Sciatic nerve (tissue), 2 donors: ENCODE data around the gene PTPRD. TPM values are rescaled to one million over a fixed set of nuclear protein-coding genes. Genes with fewer than 3 reads are reported as not detected.

ENCODE experiments used
- ATAC-seq: fragments of 200-7000 bp; cut with Tn5 transposase; one replicate; pipeline ENCODE4 v1.9.1; 2020; ENCODE audit warnings: mild to moderate bottlenecking, moderate library complexity
- DNase-seq: peaks from one replicate; pipeline ENCODE4 v3.0.0-alpha.2; 2020; ENCODE audit warnings: low spot score
- intact Hi-C: fragments of 100-400 bp; cut with DNase I; formaldehyde crosslinking; loops from one replicate; pipeline ENCODE4 v1.14.2; 2022
- total RNA-seq: library from RNA; stranded (reverse); fragmentation: NEBNext Ultra II Directional; extraction: Animal tissue kit (Norgen Biotek cat#: 25700); gene quantifications from one replicate; pipeline ENCODE4 v1.2.1, GENCODE V29; 2021
- donor health status: DM: no; HTN: no; CAD: no.
- donor health status: DM: no; HTN: no; CAD: no.

Gene PTPRD
- total RNA-seq, 1 donor from 2014 or later = 4.7 TPM

DNA sequence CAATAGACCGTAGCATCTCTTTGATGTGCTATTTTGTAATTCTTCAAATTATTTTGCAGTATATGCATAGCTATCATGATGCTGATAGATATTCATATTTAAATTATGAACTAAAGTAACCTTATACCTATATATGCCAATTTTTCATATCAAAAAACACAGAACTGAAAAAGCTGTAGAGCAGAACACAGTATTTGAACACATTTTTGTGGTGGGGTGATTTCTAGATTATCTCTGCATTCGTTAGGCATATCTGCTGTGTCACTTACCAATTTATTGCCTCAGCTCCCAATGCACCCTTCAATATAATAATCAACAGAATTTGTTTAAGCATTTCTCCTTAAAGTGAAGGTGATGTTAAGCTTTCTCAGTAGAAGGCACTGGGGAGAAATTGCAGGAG is 998.2 kb downstream of the PTPRD start:
- intact Hi-C loops = no loop called here
- ATAC-seq (no peak), DNase-seq (no peak)

DNA sequence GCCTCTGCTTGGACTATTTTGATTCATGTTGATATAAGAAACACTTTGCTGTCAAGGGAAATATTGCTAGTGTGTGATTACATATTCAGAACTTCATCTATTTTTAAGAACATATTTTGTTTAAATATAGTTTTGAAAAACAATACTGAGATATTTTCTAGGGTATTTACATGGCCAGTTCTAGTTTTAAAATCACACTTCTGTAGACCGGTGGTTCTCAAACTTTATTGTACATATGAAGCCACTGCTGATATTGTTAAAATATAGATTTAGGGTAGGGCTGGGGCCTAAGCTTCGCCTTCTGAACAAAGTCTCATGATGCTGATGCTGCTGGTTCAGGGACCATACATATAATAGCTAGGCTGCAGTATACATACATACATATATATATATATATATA is 1000.0 kb downstream of the PTPRD start:
- no peak for DNase-seq
- no peak for ATAC-seq
- intact Hi-C loops = no loop called here

DNA sequence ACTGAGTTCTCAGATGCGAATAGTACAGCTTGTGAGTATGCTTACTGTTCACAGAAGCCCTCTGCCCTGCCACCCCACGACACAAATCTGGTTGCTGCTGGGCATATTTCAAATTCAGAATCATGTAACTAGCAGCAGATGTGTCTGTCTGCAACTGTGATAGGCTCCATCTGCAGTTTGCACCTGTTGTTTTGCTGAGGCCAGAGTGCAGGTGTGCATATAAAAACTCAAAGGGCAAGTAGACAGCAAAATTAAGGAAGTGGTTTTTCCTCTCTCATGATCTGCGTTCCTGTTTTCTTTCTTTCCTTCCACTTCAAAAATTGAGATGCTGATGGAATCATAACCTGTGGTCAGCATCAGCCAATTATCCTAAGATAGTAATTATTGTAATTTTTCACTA is 1000.5 kb downstream of the PTPRD start:
- no peak for DNase-seq
- intact Hi-C loops = no loop called here
- ATAC-seq = no peak

DNA sequence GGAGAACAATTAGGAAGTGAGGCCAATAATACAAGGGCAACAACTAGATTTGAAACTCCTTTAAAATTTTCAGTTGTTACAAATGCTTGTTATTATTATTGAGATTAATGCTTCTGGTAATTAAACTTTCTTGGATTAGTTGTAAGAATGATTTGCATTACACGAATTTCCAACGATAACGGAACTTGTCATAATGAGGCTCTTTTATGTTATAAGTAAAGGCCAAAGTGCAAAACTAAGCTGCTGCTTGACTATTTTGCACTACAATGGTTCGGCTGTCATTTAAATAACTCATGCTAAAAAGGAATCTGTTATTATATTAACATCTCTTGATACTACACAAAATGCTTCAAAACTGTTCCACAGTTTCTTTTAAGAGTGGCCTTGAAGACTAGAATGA is 1007.1 kb downstream of the PTPRD start:
- intact Hi-C loops = no loop called here
- DNase-seq (no peak), ATAC-seq (no peak)

DNA sequence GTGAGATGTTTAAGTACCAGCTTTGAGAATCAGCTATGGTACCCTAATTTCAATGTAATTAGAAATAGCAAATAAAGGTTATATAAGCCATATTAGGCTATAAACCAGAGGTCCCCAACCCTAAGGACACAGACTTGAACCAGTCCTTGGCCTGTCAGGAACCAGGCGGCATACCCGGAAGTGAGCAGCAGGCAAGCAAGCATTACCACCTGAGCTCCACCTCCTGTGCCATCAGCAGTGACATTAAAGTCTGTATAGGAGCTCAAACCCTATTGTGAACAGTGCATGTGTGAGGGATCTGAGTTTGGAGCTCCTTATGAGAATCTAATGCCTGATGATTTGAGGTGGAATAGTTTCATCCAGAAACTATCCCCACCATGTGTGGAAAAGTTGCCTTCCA is 1009.5 kb downstream of the PTPRD start:
- no peak for ATAC-seq
- intact Hi-C loops = no loop called here
- no peak for DNase-seq

DNA sequence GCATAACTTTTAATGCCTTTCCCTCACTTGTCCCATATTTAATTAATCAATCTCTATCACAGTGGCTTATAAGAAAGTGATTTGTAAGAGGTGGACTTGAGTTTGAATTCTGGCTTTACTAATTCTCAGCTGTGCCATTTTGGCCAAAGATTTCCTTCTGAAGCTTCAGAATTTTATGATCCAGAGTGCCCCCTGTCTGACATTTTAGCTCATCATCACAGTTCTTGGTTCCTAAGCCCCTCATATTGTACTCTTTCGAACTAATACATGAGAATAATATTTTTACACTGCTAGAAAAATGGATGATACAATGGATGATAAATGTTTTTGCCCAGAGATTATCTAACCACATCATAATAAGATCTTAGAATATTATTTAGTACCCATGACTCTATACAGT is 1014.1 kb downstream of the PTPRD start:
- ATAC-seq = no peak
- DNase-seq = no peak
- intact Hi-C loops = no loop called here

DNA sequence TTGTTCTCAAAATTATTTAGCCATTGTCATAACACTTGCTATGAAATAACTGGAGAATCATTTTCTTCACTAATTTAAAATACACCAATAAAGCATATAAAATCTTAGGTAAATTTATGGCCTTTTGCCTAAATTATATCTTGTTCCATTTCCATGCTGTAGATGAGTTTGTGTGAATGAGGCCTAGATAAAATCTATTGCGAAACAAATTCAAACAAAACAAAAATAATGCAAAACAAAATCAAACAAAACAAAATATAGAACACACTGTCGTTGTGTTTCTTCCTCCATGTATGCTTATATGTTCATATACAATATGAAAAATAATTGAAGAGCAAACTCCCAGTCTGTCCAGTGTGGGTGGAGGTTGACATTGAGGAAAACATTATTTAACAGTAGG is 1020.7 kb downstream of the PTPRD start:
- no peak for ATAC-seq
- DNase-seq = no peak
- intact Hi-C loops = no loop called here

DNA sequence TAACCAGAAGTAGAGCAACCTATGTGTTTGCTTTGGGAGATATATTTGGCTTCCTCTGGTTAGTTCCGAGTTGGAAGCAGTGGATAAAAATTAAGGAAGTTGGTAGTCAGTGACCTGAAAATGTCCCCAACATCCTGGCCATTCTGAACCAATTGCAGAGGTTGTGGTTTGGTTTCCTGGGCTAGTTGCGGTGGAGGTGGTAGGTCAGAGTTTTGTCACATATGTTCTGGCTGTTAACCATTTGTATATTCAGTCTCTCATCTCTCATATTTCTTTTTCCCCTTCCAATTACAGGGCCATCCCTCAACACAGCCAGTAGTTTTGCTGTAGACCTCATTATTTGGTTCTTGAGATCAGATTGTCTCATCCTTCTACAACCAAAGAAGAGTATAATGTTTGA is 1026.9 kb downstream of the PTPRD start:
- no peak for ATAC-seq
- intact Hi-C loops = no loop called here
- DNase-seq = no peak

DNA sequence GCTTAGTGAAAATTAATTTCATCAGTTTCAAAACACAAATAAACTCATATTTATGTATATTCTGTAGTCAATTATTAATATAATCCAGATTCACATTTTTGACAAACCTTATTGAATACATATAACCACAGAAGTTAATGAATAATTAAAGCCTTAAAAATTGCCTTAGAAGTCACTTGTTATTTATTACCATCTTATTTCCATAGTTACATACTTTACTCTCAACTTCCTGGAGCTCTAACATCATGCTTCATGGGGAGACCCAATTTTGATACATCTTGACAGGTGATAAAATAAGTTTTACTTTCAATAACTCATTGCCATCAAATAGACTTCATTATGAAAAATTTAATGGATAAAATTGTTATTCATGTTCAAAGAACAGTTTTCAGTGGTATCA is 1038.7 kb downstream of the PTPRD start:
- intact Hi-C loops = no loop called here
- no peak for DNase-seq
- ATAC-seq = no peak

DNA sequence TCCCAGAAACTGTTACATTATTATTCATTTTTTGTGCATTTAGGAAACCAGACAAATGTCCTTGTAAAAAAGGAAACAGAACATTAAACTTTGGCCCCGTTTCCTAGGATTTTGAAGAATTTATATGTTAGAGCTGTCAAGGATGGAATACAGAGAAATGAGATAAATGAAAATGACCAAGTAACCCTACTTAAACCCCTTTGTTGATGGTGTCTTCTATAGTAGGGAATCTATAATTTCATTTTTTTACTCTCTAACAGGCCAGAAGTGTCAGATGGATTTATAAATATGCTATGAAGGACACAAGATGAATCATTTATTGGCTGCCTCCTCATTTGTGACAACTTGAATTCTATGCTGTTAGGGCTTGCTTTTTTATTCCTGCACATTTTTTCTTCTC is 1047.1 kb downstream of the PTPRD start:
- intact Hi-C loops = no loop called here
- ATAC-seq = no peak
- no peak for DNase-seq

DNA sequence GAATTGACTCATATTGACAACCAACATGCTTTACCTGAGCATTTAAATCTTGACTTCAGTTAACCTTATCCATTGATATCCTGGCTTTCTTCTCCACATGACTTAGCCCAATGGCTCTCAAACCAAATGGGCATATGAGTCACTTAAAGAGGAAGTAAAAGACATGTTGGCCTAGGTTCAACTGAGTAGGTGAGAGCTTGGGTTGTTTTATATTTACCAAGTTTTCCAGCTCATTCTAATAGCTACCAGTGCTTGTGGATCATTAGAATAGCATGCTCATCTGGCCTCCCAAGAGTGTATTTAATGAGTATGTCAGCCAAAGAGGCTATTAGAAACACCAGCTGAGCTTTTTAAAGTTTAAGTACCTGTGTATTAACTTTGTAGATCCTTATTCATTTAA is 1049.0 kb downstream of the PTPRD start:
- intact Hi-C loops = no loop called here
- DNase-seq (no peak), ATAC-seq (no peak)

DNA sequence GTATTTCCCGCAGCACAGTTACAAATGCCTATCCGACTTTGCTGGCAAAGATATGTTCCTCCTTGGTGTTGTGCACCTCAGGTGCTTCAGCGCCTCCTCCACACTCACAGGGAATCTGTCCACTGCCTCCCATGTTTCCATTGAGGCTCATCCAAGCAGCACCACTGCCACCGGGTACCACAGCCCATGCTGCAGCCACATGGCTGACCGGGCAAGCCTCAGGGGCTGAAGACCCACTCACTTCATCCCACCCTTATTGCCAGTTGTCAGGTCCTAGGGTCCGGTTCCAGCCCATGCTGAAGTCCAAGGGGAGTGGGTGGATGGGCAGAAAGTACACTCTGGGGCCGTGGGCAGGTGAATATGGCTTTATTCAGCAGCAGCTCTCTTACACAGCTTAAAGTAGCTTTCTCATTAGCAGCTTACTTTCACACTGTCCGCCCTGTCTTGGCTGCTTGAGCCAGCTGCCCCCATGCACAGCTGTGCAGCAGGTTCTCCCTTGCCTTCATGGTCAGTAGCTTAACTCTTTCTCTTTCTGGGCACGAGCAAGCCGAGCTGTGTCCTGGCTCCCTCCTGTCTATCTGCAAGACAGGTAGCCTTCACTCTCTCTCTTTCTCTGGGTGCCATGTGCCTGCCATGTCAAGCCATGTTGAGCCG is 1052.3 kb downstream of the PTPRD start:
- DNase-seq (no peak), ATAC-seq (no peak)
- intact Hi-C loops = no loop called here

DNA sequence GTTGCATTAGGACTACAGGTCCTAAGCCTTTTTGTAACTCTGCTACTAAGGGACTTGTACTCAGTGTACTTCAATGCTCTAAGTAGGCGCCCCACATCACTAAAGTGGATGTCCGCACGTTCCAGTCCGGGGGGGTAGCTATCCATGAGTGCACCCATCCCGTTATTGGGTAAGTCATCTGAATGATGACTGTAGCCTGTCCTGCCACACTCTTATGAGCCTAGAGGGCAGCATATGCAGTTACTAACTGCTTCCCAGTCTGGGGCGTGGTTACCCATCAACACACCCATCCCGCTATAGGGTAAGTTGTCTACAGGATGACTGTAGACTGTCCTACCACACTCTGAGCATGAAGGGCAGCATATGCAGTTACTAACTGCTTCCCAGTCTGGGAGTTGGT is 1053.9 kb downstream of the PTPRD start:
- intact Hi-C loops = no loop called here
- ATAC-seq = no peak

DNA sequence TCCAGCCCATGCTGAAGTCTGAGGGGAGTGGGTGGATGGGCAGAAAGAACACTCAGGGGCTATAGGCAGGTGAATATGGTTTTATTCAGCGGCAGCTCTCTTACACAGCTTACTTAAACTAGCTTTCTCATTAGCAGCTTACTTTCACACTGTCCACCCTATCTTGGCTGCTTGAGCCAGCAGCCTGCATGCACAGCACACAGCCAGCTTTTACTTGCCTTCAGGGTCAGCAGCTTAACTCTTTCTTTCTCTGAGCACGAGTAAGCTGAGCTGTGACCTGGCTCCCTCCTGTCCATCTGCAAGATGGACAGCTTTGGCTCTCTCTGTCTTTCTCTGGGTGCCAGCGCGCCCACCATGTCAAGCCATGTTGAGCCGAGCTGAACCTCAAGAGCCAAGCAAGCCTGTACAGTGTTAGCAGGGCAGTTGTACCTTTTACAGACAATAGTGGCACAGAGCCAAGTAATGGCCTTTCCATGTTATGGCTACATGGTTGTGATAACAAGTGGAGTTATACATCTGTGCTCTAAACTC is 1054.9 kb downstream of the PTPRD start:
- ATAC-seq (no peak), DNase-seq (no peak)
- intact Hi-C loops = no loop called here

More for the DNA sequence above, 1053.9 kb downstream of the PTPRD start:
- DNase-seq = no peak

DNA sequence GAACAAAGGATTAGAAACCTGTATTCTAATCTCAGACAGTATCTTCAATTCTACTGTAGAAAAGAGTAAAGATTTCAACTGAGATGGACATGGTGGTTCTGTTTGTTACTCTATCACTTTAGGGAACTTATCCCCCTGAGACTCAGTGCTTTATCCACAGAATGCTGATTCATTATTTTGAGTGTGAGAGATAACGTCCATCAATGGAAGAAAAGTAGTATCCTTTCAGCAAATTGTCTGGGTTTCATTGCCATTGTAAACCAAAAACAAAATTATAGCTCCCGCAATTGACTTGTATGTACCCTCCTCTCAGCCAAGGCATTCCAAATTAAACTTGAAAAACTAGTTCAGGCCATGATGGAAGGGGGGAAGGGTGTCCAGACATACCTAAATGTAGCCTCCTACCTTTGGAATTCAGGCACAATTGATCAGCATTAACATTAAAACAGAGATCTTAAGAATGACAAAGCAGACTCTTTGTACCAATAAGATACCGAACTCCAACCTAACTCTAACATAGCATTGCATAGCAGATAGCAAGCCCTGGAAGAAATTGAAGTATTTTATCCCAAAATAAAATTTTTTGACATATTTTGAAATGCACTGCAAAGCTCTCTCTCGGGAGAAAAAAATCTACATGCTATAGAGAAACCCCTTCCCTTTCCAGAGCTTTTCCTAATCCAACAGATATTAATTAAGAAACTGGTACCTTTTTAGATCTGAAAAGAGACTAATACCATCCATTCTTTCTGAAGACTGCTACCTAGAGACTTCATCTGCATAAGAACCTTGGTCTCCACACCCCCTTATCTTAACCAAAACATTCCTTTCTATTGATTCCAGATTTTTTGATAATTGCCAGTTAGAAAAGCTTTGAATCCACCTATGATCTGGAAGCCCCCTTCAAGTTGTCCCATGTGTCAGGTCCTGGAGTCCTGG is 1055.7 kb downstream of the PTPRD start:
- ATAC-seq (no peak), DNase-seq (no peak)
- intact Hi-C loops = no loop called here

DNA sequence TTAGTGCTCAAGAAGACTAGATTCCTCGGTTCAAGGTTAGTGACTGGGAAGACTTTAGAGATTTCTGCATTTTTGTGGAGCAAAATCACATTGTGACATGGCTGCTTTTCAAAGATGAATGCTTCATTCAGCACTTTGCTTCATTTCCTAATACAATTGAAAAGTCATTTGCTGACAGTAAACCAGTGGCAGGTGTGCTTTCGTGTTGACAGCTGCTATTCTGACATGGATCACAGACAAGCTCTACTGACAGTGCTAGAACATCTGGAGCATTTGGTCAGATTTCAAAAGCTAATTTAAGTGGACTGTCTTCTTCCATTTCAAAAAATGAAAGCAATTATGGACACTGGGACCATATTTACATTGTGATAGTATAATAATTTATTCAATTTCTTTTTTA is 1060.1 kb downstream of the PTPRD start:
- DNase-seq (no peak), ATAC-seq (no peak)
- intact Hi-C loops = no loop called here

DNA sequence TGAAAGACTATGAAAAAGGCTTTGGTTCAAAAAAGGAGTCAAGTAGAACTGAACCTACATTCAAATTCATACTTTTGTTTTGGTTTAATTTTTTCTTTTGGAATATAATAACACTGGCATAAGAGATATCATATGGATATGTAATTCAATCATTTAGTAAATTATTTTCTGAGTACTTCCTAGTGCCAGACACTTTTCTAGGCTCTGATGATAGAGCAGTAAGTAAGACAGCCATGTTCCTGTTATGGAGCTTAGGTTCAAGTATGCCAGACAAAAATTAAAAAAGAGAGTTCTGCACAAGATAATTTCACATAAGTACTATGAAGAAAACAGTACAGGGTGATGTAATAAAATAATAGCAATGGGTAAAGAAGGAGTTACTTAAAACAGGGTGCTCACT is 1074.0 kb downstream of the PTPRD start:
- no peak for ATAC-seq
- intact Hi-C loops = no loop called here
- no peak for DNase-seq

DNA sequence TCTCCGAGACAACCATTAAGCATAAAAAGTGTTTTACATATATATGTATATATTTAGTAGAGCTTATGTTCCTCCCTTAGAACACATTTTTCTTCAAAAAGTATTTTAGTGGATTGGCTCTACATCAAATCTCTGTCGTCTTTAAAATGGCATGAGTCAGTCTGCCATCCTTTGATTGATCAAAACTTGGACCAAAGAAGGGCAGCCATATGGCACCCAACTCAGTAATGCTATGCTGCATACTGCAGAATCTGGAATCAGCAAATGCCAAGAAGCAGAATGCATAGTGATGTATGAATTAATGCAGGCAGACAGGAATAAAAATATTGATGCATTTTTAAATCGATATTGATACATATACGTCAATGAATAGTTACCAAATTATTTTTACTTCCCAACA is 1074.4 kb downstream of the PTPRD start:
- no peak for DNase-seq
- intact Hi-C loops = no loop called here
- no peak for ATAC-seq

DNA sequence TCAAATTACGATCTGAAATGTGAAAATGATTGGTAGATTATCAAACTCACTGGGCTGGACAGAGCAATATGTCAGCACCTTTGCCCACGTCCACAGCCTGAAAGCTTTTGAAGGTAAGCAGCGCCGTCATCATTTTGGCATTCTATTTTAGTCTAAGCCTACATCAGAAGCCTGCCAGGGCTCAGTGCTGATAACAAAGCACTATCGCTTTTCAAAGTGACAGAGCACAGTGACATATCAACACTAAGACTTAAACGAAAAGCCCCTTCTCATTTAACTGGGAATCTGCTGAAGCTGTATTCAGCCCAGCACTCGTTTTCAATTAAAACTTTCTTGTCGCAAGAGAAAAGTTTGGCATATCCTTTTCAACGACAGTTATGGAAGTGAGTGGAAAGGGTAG is 1076.3 kb downstream of the PTPRD start:
- no peak for ATAC-seq
- no peak for DNase-seq
- intact Hi-C loops = no loop called here

DNA sequence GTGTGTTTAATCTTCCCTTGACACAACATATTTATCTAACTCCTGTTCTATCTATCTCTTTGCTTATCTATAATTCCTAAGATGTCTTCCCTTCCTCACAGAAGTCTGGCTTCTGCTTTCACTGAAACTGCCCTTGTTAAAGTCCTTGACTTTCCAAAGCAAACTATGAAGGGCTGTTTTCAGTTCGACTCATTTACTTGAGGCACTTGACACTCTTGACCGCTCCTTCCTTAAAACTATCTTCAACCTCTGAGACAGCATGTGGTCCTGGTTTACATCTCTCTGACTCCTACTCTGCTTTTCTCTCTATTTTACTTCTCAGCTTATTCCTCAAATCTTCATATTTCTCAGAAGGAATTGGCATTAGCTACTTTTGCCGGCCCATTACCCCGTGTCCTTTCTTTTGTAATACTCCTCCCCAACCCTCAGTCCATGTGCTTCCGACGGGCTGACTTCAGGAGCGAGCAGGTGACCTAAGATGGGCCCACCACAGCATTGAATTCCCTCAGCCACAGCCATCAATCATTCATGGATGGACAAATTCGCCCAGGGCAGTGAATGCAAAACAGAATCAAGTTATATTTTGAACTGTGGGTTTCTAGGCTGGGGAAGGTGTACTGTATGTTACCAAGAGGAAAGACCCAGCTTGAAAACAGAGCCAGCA is 1089.2 kb downstream of the PTPRD start:
- DNase-seq = no peak
- no peak for ATAC-seq
- intact Hi-C loops = no loop called here
